DOHH2 (cell line): ENCODE results near the gene CASS4.

Experiments
- H3F3A ChIP-seq: fragments of 200-600 bp; sonication (generic), shearing (Covaris generic); 2 replicates; pipeline ENCODE4 v1.6.0; 2016; ENCODE audit warnings: antibody characterized with exemption, mild to moderate bottlenecking; ENCODE audit not compliant: control insufficient read depth, insufficient read depth
- H3K27ac ChIP-seq: fragments of 200-600 bp; sonication (generic); 2 replicates; pipeline ENCODE4 v1.5.1; 2014; ENCODE audit warnings: low read depth, mild to moderate bottlenecking, low read length, moderate library complexity
- H3K27me3 ChIP-seq: fragments of 200-600 bp; sonication (generic); 2 replicates; pipeline ENCODE4 v1.6.1; 2014; ENCODE audit warnings: mild to moderate bottlenecking, low read length, mixed read lengths; ENCODE audit not compliant: control insufficient read depth
- H3K36me3 ChIP-seq: fragments of 200-600 bp; sonication (generic); 2 replicates; pipeline ENCODE4 v1.6.1; 2014; ENCODE audit warnings: mild to moderate bottlenecking, low read length, moderate library complexity, mixed read lengths; ENCODE audit not compliant: control insufficient read depth
- H3K4me1 ChIP-seq: fragments of 200-600 bp; sonication (generic); 2 replicates; pipeline ENCODE4 v1.6.1; 2014; ENCODE audit warnings: mild to moderate bottlenecking, low read length, mixed read lengths; ENCODE audit not compliant: control insufficient read depth
- H3K4me2 ChIP-seq: fragments of 200-600 bp; sonication (generic); 2 replicates; pipeline ENCODE4 v1.6.0; 2014; ENCODE audit warnings: mild to moderate bottlenecking, low read length, moderate library complexity
- H3K4me3 ChIP-seq: fragments of 200-600 bp; sonication (generic); 2 replicates; pipeline ENCODE4 v1.5.1; 2014; ENCODE audit warnings: mild to moderate bottlenecking, low read length, mixed read lengths
- H3K79me2 ChIP-seq: fragments of 200-600 bp; sonication (generic); 2 replicates; pipeline ENCODE4 v1.6.1; 2014; ENCODE audit warnings: mild to moderate bottlenecking, low read length, mixed read lengths; ENCODE audit not compliant: control insufficient read depth
- H3K9me2 ChIP-seq: fragments of 200-600 bp; sonication (generic); replicated peaks from 2 replicates; pipeline ENCODE4 v1.6.1; 2014; ENCODE audit warnings: mild to moderate bottlenecking, low read length, mixed read lengths; ENCODE audit not compliant: control insufficient read depth
- H3K9me3 ChIP-seq: fragments of 200-600 bp; sonication (generic); 2 replicates; pipeline ENCODE4 v1.6.1; 2014; ENCODE audit warnings: antibody characterized with exemption, low read length, mixed read lengths; ENCODE audit not compliant: control insufficient read depth, insufficient read depth
- H4K20me1 ChIP-seq: fragments of 200-600 bp; sonication (generic); 2 replicates; pipeline ENCODE4 v1.6.0; 2014; ENCODE audit warnings: low read depth, mild to moderate bottlenecking, antibody characterized with exemption, low read length, moderate library complexity; ENCODE audit not compliant: control insufficient read depth, insufficient read depth
- EZH2phosphoT487 ChIP-seq: fragments of 200-600 bp; sonication (generic); IDR thresholded peaks from 2 replicates; pipeline ENCODE4 v1.6.1; 2017; ENCODE audit warnings: borderline replicate concordance, mild to moderate bottlenecking, antibody characterized with exemption, low read length, moderate library complexity, mixed read lengths
- TF ChIP-seq, protein P1 (sequence below): fragments of 200-600 bp; sonication (generic); IDR thresholded peaks from one replicate; pipeline ENCODE4 v1.5.1; 2014; ENCODE audit warnings: antibody characterized with exemption, mild to moderate bottlenecking, low read depth, low read length; ENCODE audit not compliant: poor library complexity, severe bottlenecking

The CASS4 gene

DNA sequence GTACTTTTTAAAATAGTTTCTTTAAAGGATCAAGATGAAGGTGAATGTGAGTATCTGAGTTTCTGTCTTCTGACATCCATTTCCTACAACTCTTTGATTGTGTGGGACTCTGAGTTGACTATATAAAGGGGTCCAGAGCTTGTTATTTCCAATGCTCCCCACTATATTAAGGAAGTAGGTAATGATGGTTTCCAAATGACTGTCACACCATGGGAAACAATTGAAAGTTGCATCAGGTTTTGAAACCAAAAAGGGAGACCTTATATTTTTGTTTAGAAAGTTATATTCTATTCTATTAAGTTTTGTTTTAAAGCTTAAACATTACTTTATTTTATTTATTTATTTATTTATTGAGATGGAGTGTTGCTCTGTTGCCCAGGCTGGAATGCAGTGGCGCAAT lies 11.2 kb downstream of the CASS4 start:
- no peaks in the 10 kb centered on the region; the same call in 1 of the 2 replicates for H3K27me3 ChIP-seq

DNA sequence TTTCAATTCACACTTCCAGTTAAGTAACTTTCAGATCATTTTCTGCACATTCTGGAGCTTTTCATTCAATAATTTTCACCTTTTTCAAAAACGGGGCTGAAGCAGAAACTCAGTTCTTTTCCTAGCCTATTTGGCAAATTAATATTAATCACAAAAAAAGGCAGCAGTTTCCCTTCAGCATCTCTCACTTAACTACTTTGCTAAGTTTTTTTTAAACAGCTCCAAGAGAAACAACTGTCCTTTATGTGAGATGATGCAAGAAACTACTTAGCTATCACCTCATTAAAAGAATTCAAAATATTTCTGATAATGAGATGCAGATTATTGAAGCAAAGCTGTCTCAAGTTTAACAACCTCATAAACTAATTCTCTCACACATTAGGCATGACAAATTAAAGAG lies 11.8 kb downstream of the CASS4 start:
- H3K27ac ChIP-seq = no peak overlapping the region
- H3K36me3 ChIP-seq = no peaks in the 10 kb centered on the region
- TF ChIP-seq, protein P1, sequence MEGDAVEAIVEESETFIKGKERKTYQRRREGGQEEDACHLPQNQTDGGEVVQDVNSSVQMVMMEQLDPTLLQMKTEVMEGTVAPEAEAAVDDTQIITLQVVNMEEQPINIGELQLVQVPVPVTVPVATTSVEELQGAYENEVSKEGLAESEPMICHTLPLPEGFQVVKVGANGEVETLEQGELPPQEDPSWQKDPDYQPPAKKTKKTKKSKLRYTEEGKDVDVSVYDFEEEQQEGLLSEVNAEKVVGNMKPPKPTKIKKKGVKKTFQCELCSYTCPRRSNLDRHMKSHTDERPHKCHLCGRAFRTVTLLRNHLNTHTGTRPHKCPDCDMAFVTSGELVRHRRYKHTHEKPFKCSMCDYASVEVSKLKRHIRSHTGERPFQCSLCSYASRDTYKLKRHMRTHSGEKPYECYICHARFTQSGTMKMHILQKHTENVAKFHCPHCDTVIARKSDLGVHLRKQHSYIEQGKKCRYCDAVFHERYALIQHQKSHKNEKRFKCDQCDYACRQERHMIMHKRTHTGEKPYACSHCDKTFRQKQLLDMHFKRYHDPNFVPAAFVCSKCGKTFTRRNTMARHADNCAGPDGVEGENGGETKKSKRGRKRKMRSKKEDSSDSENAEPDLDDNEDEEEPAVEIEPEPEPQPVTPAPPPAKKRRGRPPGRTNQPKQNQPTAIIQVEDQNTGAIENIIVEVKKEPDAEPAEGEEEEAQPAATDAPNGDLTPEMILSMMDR = no peak
- TF ChIP-seq EZH2phosphoT487 = no peak
- H3K4me3 ChIP-seq = no peak overlapping the region
- peaks cover 13% of the 10 kb centered on the region for H3K4me1 ChIP-seq
- no peaks in the 10 kb centered on the region for H4K20me1 ChIP-seq
- H3K4me2 ChIP-seq = no peak overlapping the region
- no peaks in the 10 kb centered on the region for H3F3A ChIP-seq
- no peaks in the 10 kb centered on the region for H3K79me2 ChIP-seq
- no peaks in the 10 kb centered on the region for H3K9me3 ChIP-seq
- H3K27me3 ChIP-seq = no peaks in the 10 kb centered on the region; the same call in 1 of the 2 replicates
- no peaks in the 10 kb centered on the region for H3K9me2 ChIP-seq

More for the DNA sequence above, 11.2 kb downstream of the CASS4 start:
- Histone ChIP-seq H3K4me3 (no peak overlapping the region), H4K20me1 (no peaks in the 10 kb centered on the region), H3K9me3 (no peaks in the 10 kb centered on the region), H3K36me3 (no peaks in the 10 kb centered on the region), H3K79me2 (no peaks in the 10 kb centered on the region), H3F3A (no peaks in the 10 kb centered on the region), H3K4me1 (peaks cover 7% of the 10 kb centered on the region), H3K9me2 (no peaks in the 10 kb centered on the region), H3K4me2 (no peak overlapping the region), H3K27ac (no peak overlapping the region)
- TF ChIP-seq, protein P1 = no peak
- TF ChIP-seq EZH2phosphoT487 = no peak

DNA sequence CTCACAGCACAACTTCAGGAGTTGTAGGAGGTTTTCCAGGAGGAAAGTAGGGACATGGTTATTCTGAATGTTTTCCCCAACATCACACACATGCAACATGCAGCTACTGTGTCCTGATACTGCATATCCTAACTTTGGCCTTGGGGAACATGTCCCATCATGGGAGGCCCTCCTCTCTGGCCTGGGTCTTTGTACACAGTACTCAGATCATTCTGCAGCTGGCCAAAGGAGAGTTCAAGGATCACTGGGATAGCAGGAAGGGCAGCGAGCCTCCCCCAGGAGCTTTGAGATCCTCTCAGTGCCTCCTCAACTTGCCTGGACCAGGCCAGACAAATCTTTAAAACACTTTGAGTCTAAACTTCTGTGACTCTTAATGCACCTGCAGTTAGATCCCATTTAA lies 12.9 kb downstream of the CASS4 start:
- Histone ChIP-seq H3F3A (no peaks in the 10 kb centered on the region), H4K20me1 (no peaks in the 10 kb centered on the region), H3K4me2 (no peak overlapping the region), H3K4me3 (no peak overlapping the region), H3K9me3 (no peaks in the 10 kb centered on the region), H3K27me3 (no peaks in the 10 kb centered on the region; the same call in 1 of the 2 replicates), H3K4me1 (peaks cover 24% of the 10 kb centered on the region), H3K36me3 (no peaks in the 10 kb centered on the region), H3K79me2 (no peaks in the 10 kb centered on the region), H3K27ac (no peak overlapping the region), H3K9me2 (no peaks in the 10 kb centered on the region)
- no peak for TF ChIP-seq EZH2phosphoT487
- TF ChIP-seq, protein P1 = no peak
